Measurements from ENCODE around the gene ZNF785.
A peak's percentile ranks its signal among the peaks of the same experiment; 100 is the strongest.

Gene ZNF785

DNA sequence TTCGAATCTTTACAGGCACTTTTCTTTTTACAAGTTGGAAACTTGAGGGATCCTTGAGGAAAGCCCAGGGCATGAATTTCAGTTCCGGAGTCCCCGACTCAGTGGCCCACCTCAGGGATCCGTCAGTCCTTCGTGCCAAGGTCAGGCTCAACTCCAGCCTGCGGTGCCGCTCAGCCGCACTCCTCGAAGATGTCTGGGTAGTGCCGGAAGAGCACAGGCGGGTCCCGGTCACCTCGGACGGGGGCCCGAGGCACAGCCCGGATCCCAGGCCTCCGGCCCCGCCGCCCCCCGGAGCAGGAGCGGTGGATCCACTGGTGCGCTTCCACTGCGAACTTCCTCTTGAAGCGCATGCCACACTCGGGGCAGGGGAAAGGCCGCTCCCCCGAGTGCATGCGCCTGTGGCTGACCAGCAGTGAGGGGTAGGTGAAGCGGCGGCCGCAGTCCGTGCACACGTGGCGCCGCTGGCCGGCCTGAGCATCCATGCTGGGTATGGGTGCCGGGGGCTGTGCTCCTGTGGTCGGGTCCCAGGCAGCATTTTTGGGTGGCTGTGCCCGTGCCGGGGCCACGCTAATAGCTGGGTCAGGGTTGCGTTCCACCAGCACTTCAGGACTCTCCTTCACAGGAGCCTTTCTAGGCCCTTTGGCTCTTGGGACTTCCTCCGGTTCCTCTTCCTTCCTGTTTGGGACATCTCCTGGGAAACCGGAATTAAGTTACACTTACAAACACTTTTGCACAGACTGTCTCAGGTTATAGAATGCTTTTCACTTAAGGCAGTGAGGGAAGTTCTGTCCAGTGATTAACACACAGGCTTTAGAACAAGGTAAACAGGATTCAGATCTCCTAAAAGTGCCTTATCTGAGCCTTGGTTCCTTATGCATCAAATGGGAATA is 15.5 kb downstream of the ZNF785 start:
- WGBS (ENCODE audit: extremely low coverage, insufficient coverage, insufficient read length), result no CpG with 5 or more reads among the region's 44 CpGs
- peaks cover 11% of the 10 kb centered on the region for H3K79me1 ChIP-seq (ENCODE audit: low read length)
- H4K12ac ChIP-seq (ENCODE audit: low read depth, low read length), result no peak overlapping the region
- no peak overlapping the region for H3K27ac ChIP-seq (ENCODE audit: low read depth, low read length)
- H3K14ac ChIP-seq (ENCODE audit: low read length), result no peak overlapping the region
- no peak overlapping the region for H3K4me2 ChIP-seq (ENCODE audit: low read length)
- no peak overlapping the region for H3K9ac ChIP-seq (ENCODE audit: low read length)
- no peak overlapping the region for H2BK5ac ChIP-seq (ENCODE audit: low read depth, low read length, poor library complexity)
- no peak overlapping the region for H3K23ac ChIP-seq (ENCODE audit: low read length)
- peaks cover 9 to 10% of the 10 kb centered on the region in 2 experiments for H3K4me1 ChIP-seq (ENCODE audit: control insufficient read depth in 1 of 2, insufficient read depth in 2 of 2, low read length in 2 of 2)
- peaks cover 9% of the 10 kb centered on the region for H3K79me2 ChIP-seq (ENCODE audit: control insufficient read depth, insufficient read depth, low read length, poor library complexity)
- no peak overlapping the region for H3K4me3 ChIP-seq (ENCODE audit: low read depth, low read length)
- H2BK12ac ChIP-seq (ENCODE audit: low read length), result no peak overlapping the region
- H3K18ac ChIP-seq (ENCODE audit: low read length), result no peak overlapping the region
- H4K8ac ChIP-seq (ENCODE audit: low read depth, low read length), result no peak overlapping the region
- no peaks in the 10 kb centered on the region for H3K27me3 ChIP-seq (ENCODE audit: insufficient read depth, low read length)
- no peak overlapping the region for H2BK120ac ChIP-seq (ENCODE audit: insufficient read depth, low read length, poor library complexity)
- peaks cover 0 to 3% of the 10 kb centered on the region in 2 experiments for H3K36me3 ChIP-seq (ENCODE audit: control insufficient read depth in 1 of 2, insufficient read depth in 2 of 2, low read length in 2 of 2)
- no peak overlapping the region for H2AFZ ChIP-seq (ENCODE audit: insufficient read depth, low read length, poor library complexity)
- H2AK5ac ChIP-seq (ENCODE audit: low read length), result no peak overlapping the region
- H4K91ac ChIP-seq (ENCODE audit: low read depth, low read length), result no peak overlapping the region
- peaks cover 2% of the 10 kb centered on the region for H3K9me3 ChIP-seq (ENCODE audit: insufficient read depth, low read depth, low read length)
- no peak overlapping the region for H3K4ac ChIP-seq (ENCODE audit: low read depth, low read length)
- no peak for DNase-seq

DNA sequence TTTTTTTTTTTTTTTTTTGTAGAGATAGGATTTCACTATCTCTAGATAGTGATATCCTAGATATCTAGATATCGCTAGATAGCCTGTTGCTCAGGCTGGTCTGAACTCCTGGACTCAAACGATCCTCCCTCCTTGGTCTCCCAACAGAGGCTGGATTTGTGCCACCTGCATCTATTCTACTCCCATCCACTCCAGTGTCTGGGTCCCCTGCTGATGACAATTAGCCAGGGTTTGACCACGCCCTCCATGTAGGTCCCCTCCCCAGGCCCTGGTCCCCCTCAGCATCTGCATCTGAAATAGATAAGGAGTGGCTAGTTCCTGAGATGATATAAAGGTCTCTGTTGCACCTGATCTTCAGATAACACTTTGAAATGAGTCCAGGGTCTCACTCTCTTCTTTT is 16.2 kb downstream of the ZNF785 start:
- Histone ChIP-seq H3K36me3 (ENCODE audit: control insufficient read depth in 1 of 2, insufficient read depth in 2 of 2, low read length in 2 of 2) (peaks cover 0 to 3% of the 10 kb centered on the region in 2 experiments), H3K4me1 (ENCODE audit: control insufficient read depth in 1 of 2, insufficient read depth in 2 of 2, low read length in 2 of 2) (peaks cover 9 to 10% of the 10 kb centered on the region in 2 experiments), H3K4ac (ENCODE audit: low read depth, low read length) (no peak overlapping the region), H3K9ac (ENCODE audit: low read length) (no peak overlapping the region), H2BK5ac (ENCODE audit: low read depth, low read length, poor library complexity) (no peak overlapping the region), H3K14ac (ENCODE audit: low read length) (no peak overlapping the region), H2BK120ac (ENCODE audit: insufficient read depth, low read length, poor library complexity) (no peak overlapping the region), H2AK5ac (ENCODE audit: low read length) (no peak overlapping the region), H3K4me3 (ENCODE audit: low read depth, low read length) (no peak overlapping the region), H3K27ac (ENCODE audit: low read depth, low read length) (no peak overlapping the region), H4K91ac (ENCODE audit: low read depth, low read length) (no peak overlapping the region), H2AFZ (ENCODE audit: insufficient read depth, low read length, poor library complexity) (no peak overlapping the region), H3K27me3 (ENCODE audit: insufficient read depth, low read length) (no peaks in the 10 kb centered on the region), H3K4me2 (ENCODE audit: low read length) (no peak overlapping the region), H4K12ac (ENCODE audit: low read depth, low read length) (no peak overlapping the region), H3K79me1 (ENCODE audit: low read length) (peaks cover 11% of the 10 kb centered on the region), H3K23ac (ENCODE audit: low read length) (no peak overlapping the region), H3K9me3 (ENCODE audit: insufficient read depth, low read depth, low read length) (peaks cover 2% of the 10 kb centered on the region), H2BK12ac (ENCODE audit: low read length) (no peak overlapping the region), H3K18ac (ENCODE audit: low read length) (no peak overlapping the region), H4K8ac (ENCODE audit: low read depth, low read length) (no peak overlapping the region), H3K79me2 (ENCODE audit: control insufficient read depth, insufficient read depth, low read length, poor library complexity) (peaks cover 9% of the 10 kb centered on the region)
- no CpG with 5 or more reads among the region's 3 CpGs for WGBS (ENCODE audit: extremely low coverage, insufficient coverage, insufficient read length)
- DNase-seq, result no peak

GRCh38 chr16:30567991-30568638 is 17.4 kb downstream of the ZNF785 start:
- Histone ChIP-seq H3K4me2 (ENCODE audit: low read length) (no peak overlapping the region), H3K23ac (ENCODE audit: low read length) (no peak overlapping the region), H3K4me3 (ENCODE audit: low read depth, low read length) (no peak overlapping the region), H4K12ac (ENCODE audit: low read depth, low read length) (no peak overlapping the region), H2BK12ac (ENCODE audit: low read length) (no peak overlapping the region), H3K27me3 (ENCODE audit: insufficient read depth, low read length) (no peaks in the 10 kb centered on the region), H3K27ac (ENCODE audit: low read depth, low read length) (no peak overlapping the region), H3K9me3 (ENCODE audit: insufficient read depth, low read depth, low read length) (peaks cover 2% of the 10 kb centered on the region), H3K36me3 (ENCODE audit: control insufficient read depth in 1 of 2, insufficient read depth in 2 of 2, low read length in 2 of 2) (peaks cover 0 to 3% of the 10 kb centered on the region in 2 experiments), H3K79me2 (ENCODE audit: control insufficient read depth, insufficient read depth, low read length, poor library complexity) (peaks cover 9% of the 10 kb centered on the region), H3K4ac (ENCODE audit: low read depth, low read length) (no peak overlapping the region), H3K9ac (ENCODE audit: low read length) (no peak overlapping the region), H3K18ac (ENCODE audit: low read length) (no peak overlapping the region), H3K14ac (ENCODE audit: low read length) (no peak overlapping the region), H2AK5ac (ENCODE audit: low read length) (no peak overlapping the region), H2BK5ac (ENCODE audit: low read depth, low read length, poor library complexity) (no peak overlapping the region), H4K91ac (ENCODE audit: low read depth, low read length) (no peak overlapping the region), H4K8ac (ENCODE audit: low read depth, low read length) (no peak overlapping the region), H2AFZ (ENCODE audit: insufficient read depth, low read length, poor library complexity) (no peak overlapping the region), H3K79me1 (ENCODE audit: low read length) (peaks cover 11% of the 10 kb centered on the region), H2BK120ac (ENCODE audit: insufficient read depth, low read length, poor library complexity) (no peak overlapping the region), H3K4me1 (ENCODE audit: control insufficient read depth in 1 of 2, insufficient read depth in 2 of 2, low read length in 2 of 2) (peaks cover 9 to 10% of the 10 kb centered on the region in 2 experiments)
- peak in 1 of 2 donors; percentile 54 for DNase-seq
- WGBS (ENCODE audit: extremely low coverage, insufficient coverage, insufficient read length), result no CpG with 5 or more reads among the region's 6 CpGs

- Histone ChIP-seq H3K23ac (ENCODE audit: low read length) (no peak overlapping the region), H3K4me1 (ENCODE audit: control insufficient read depth in 1 of 2, insufficient read depth in 2 of 2, low read length in 2 of 2) (peaks cover 7 to 8% of the 10 kb centered on the region in 2 experiments)
- DNase-seq, result peak in 1 of 2 donors; percentile 19
Measured at GRCh38 chr16:30567160-30567990, 18.1 kb downstream of the ZNF785 start.

More at GRCh38 chr16:30567160-30567990, 18.1 kb downstream of the ZNF785 start:
- no peak overlapping the region for H4K12ac ChIP-seq (ENCODE audit: low read depth, low read length)
- peaks cover 9% of the 10 kb centered on the region for H3K79me2 ChIP-seq (ENCODE audit: control insufficient read depth, insufficient read depth, low read length, poor library complexity)
- no CpG with 5 or more reads among the region's 14 CpGs for WGBS (ENCODE audit: extremely low coverage, insufficient coverage, insufficient read length)
- H3K9me3 ChIP-seq (ENCODE audit: insufficient read depth, low read depth, low read length), result peaks cover 2% of the 10 kb centered on the region
- H3K9ac ChIP-seq (ENCODE audit: low read length), result no peak overlapping the region
- no peak overlapping the region for H2BK120ac ChIP-seq (ENCODE audit: insufficient read depth, low read length, poor library complexity)
- H2AK5ac ChIP-seq (ENCODE audit: low read length), result no peak overlapping the region
- H3K27me3 ChIP-seq (ENCODE audit: insufficient read depth, low read length), result no peaks in the 10 kb centered on the region
- H2BK12ac ChIP-seq (ENCODE audit: low read length), result no peak overlapping the region
- H3K4ac ChIP-seq (ENCODE audit: low read depth, low read length), result no peak overlapping the region
- no peak overlapping the region for H3K18ac ChIP-seq (ENCODE audit: low read length)
- peaks cover 0 to 3% of the 10 kb centered on the region in 2 experiments for H3K36me3 ChIP-seq (ENCODE audit: control insufficient read depth in 1 of 2, insufficient read depth in 2 of 2, low read length in 2 of 2)
- no peak overlapping the region for H2BK5ac ChIP-seq (ENCODE audit: low read depth, low read length, poor library complexity)
- no peak overlapping the region for H3K27ac ChIP-seq (ENCODE audit: low read depth, low read length)
- H2AFZ ChIP-seq (ENCODE audit: insufficient read depth, low read length, poor library complexity), result no peak overlapping the region
- peaks cover 11% of the 10 kb centered on the region for H3K79me1 ChIP-seq (ENCODE audit: low read length)
- no peak overlapping the region for H3K14ac ChIP-seq (ENCODE audit: low read length)
- H3K4me3 ChIP-seq (ENCODE audit: low read depth, low read length), result no peak overlapping the region
- no peak overlapping the region for H3K4me2 ChIP-seq (ENCODE audit: low read length)
- no peak overlapping the region for H4K8ac ChIP-seq (ENCODE audit: low read depth, low read length)
- no peak overlapping the region for H4K91ac ChIP-seq (ENCODE audit: low read depth, low read length)

All from trophoblast cell (in vitro differentiated cells and primary cell).